Fibroblast of skin of left quadriceps (primary cell): ENCODE measurements around the gene PHF21B.
"Not testable (repeated sequence)": the region's sequence is repeated elsewhere in the genome, so short reads cannot be mapped to it uniquely, and the experiment has no call there.

Experiments used
- DNase-seq, 2 experiments: peaks; one replicate each; pipeline ENCODE4 v3.0.0-alpha.2; 2013; ENCODE audit warnings: low read depth in 2 of 2

PHF21B gene

DNA sequence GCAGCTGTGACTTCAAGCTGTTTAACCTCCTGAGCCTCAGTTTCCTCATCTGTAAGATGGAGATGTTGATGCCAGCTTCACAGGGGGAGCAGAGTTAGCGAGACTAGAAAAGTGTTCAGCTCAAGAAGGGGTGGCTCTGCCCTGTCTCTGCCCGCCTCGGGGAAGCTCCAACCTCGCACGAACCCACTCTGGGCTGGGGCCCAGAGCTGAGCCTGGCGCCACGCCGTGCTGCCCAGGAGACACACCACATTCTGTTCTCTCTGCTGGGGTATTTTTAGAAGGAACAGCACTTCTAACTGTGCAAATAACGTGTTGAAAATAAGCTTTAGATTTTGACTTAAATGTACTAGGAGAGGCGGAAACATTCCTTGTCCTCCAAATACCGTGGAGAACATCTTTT, 74.1 kb downstream of the PHF21B start:
- DNase-seq = no peak

DNA sequence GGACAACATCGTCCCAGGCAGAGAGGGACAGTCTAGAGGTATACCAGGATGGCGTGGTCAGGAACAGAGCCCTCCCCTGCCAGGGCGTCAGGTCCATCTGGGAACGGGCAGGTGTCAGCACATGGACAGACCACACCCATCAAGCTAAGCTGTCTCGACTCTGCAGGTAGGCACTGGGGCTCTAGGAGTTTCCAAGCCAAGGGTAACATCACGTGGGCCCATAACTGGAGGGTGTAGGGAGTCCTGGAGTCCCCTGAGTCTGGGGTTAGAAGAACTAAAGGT, 75.4 kb downstream of the PHF21B start:
- DNase-seq = no peak

DNA sequence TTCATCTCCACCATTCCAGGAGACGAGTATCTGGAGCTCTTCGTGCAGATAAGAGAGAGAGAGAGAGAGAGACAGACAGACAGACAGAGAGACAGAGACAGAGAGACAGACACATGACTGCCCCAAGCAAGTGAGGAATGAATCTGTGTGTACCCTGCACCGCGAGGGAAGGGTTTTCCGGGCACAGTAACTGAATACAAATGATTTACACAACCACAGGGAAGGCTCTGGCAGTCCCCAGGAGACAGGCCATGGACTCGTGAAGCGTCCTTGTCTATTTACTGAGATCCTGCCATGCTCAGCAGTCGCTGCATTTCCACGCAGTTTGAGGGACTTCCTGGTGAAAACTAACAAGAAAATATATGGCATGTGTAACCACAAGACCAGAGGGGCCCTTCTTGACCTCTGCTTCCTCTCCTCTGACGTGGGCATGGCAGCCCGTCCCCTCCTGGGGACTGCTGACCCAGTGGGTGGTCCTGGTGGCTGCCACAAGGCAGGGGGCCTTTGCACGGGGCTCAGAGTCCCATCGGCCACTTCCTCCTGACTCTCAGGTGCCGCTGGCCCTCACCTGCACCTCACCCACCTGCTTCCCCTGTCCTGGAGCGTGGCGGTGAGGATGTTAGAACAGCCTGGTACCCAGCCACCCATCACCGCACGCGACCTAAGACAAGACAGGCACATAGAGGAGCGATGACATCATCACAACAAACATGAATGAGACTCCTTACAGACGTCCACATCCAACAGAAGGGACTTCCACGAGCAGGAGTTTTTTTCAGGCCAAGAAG, 75.9 kb downstream of the PHF21B start:
- no peak for DNase-seq

DNA sequence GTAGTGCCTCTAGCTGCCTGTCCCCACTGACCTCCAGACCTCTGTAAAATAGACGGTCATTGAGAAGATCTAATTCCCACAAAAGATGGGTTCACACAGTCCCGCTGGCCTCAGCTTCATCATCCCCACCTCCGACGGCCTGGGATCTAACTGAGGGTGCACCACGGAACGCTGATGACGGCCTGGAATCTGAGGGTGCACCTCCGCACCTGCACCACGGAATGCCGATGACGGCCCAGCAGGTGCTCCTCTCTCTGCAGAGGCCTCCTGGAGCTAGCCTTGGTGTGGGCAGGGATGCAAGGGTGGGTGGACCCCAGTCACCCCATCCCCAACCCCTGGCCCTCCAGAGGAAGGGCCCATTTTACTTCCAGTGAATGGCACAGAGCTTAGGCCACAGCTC, 77.3 kb downstream of the PHF21B start:
- no peak for DNase-seq

DNA sequence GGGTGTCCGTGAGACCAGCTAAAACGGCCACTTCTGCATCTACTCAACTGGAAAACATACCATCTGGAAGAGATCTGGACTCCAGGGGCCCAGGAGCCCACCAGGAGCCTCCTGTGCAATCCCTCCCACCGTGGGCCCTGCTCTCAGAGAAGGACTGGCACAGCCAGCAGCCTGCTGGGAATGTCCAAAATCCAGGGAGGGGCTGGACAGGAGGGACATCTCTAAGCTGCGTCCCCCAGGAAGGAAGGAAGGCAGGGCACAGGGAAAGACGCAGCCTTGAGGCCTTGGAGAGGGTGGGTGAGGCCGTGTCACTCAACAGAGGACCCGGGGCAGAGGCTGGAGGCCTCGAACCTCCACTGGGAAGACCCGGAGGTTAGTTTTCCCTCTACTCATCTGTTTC, 78.0 kb downstream of the PHF21B start:
- no peak for DNase-seq

DNA sequence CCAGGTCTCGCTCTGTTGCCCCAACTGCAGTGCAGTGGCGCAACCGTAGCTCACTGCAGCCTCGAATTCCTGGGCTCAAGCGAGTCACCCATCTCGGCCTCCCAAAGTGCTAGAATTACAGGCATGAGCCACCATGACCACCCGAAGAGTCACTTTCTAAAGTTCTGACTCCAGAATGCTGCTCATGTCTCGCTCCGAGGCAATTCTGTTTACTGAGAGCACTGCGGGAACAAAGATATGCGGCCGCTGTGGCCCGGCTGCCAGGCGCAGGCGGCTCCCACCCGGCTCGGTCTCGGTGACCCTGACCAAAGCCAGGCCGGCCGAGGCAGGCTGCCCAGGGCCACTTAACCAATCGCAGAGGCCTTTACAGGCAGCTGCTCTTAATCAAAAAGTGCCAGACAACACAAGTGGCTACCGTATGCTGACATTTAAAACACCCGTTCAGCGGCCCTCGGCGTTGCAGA, 78.7 kb downstream of the PHF21B start:
- DNase-seq = no peak

DNA sequence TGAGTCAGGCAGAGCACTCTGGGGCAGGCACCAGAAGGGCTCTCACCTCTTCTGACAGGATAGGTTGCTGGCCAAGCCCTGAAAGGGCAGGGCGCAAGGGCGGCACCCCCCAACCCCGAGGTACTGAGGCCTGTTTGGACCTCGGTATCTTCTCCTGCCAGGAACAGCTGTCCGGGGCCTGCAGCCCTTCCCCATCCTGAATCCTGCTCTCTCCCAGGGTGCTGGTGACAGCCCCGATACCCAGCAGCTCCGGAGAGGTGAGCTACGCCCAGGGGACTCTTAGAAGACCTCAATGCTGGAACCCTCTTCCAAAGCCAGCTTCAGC, 79.1 kb downstream of the PHF21B start:
- no peak for DNase-seq

DNA sequence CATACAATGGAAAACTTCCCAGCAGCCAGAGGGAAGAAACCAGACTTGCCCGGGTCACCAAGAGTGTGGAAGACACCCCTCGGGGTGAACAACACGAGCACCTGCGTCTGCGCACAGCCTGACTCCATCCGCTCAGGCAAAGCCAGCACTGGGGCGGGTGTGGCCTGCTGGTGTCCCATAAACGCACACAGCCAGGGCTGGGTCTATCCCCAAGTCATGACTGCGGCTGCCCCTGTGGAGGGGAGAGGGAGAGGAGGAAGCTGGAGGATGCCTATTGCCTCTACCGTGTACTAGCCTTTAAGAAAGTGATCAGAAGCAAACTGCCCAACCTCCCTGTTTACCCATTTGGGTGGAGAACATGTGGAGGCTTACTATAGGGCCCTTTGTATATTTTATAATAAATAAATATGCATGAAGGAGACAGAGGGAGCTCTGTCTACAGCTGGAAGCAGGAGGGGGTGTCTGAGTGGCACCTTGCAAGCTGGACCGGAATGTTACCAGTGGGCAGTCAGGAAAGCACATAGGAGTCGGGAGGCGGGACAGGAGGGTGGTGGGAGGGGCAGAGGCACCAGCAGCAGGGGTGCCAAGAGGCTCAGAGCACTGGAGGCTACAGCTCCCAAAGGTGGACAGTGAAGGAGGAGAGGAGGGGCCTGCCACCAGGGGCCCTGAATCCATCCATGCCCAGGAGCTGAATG, 79.6 kb downstream of the PHF21B start:
- DNase-seq = no peak

DNA sequence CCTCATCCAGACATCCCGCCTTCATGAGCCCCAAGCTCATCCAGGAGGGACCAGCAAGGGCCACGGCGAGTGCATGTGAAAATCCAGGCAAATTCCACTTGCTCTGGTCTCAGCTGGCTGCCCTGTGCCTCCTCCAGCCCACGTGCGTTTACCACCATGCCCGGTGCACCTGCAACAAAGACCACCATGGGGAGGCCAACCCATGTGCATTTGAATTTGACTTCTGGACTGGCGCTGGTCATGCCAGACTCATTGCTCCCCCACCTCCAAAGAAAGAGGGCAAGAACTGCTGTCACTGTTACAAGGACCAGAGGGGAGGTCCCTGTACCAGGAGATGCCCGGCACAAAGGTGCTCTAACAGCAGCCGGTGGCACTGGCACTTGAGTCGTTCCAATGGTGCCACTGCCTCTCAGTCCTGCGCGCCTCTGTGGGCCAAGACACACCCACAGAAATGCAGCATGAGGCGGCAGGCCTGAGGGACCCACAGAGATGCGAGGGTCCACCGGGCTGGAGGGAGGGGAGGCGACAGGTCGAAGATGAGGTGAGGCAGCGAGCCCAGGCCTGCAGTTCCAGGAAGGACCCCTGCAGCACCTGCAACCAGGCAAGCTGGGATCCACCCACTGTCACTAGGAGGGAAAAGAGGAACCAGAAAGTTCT, 80.3 kb downstream of the PHF21B start:
- DNase-seq = no peak

DNA sequence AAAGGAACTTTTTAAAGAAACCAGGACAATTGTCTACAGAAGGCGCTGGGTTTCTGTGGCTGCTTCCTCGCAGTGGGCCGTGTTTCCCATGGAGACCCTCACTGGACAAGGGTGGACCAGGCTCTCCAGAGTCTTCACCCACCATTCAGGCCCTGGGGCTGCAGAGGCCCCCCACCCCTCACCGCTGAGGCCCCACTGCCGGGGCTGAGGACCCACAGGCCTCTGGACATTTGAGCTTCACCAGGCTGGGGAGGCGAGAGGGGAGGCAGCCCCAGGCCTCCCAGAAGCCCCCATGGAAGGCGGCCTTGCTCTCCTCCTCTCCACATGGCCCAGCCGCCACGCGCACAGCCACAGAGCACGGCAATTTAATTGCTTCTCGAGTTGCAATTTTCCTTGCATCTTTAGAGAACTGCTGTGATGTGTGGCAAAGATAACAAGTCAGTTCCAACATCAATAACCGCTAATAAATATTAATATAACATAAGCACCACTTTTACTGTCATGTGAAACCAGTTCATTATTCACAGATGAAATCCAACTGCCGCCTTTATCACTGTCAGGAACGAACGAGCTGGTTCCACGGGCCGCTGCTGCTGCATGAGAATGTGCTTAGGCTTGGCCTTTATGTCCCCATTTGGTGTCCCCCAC, 81.0 kb downstream of the PHF21B start:
- no peak for DNase-seq

DNA sequence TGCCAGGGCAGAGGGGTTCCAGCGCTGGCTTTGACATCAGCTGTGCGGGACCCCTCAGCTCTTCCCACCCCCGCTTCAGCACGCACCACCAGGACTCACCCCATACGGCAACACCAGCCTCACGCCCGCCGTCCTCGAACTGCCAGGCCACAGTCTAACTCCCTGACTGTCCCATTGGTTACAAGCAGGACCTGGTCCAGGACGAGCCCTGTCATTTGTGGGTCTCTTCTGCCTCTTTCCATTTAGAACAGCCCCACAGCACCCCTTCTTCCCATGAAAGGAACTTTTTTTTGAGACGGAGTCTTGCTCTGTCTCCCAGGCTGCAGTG, 81.7 kb downstream of the PHF21B start:
- DNase-seq = no peak

DNA sequence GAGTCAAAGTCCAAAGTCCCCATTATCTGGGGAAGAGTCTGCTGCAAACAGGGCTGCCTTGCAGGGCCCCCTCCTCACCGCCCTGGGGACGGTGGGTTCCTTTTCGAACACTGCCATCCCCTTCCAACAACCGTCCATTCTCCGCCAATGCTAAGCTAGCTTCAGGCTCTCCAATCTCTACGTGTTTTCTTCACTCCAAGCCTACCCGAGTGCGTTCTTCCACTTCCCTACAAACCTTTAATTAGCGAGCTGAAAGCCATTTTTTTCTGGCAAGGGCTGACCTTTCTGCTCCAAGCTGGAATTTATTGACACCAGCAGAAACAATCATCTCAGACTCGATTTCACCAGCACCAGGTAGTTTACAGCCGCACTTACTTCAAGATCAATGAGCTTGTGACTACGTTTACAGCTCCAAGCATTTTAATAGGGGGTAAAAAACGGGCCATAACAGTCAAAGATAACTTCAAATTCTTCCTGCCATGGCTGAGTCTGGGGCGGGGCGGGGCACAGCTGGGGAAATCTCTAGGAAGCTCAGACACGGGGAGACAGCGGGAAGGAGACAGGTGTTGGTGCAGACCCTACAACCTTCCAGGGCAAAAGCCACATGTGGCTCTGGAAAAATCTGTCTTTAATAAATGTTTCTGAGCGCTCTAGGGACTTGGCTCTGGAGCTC, 82.2 kb downstream of the PHF21B start:
- DNase-seq = no peak

DNA sequence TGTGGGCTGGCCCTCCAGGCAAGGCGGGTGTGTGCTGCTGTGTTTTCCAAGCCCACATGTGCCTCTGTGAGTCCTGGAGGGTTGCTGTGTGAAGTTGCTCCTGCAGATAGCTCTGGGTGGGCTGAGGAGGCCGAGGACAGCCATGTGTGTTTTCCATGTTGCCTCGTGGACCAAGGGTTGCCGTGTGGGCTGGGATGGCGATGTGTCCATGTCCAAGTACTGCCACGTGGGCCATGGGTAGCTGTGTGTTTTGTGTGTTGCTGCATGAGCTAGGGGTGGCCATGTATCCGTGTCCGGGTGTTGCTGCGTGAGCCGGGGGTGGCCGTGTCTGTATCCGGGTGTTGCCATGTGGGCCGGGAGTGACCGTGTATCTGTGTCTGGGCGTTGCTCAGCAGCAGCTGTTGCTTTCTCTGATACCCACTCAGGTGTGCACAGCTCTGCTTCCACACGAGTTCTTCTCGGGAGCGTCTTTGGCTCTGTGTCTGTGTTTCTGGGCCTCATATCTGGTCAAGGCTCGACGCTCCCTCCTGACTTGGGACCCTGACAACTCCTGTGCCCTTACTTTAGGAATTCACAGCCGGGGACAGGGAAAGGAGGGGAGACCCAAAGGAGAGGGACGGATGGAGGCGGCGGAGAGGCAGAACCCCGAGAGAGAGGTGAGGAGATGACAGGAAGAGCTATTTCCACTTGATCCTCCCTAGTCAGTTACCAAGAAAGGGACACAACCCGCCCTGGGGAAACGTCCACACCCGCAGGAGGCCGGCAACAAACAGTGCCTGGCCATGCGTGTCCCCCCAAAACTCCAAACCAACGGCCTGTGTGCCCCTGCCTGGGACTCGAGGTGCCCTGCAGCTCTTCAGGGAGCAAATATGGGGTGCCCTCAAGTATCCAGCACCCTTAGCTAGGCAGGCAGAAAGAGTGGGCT, 83.1 kb downstream of the PHF21B start:
- DNase-seq = no peak

DNA sequence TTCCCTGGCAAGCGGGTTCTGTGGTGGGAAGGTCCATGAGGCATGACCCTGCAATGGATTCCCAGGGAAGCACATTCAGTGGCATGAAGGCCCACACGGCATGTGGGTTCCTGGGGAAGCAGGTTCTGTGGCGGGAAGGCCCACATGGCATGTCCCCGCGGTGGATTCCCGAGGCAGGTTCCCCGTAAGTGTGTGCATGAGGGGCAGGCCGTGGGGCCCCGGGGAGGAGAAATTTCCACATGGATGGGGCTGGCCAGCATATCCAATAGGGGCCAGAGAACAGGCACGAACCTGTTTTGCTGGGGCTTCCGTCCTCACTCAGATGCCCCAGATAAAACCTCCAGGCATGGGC, 83.7 kb downstream of the PHF21B start:
- no peak for DNase-seq

DNA sequence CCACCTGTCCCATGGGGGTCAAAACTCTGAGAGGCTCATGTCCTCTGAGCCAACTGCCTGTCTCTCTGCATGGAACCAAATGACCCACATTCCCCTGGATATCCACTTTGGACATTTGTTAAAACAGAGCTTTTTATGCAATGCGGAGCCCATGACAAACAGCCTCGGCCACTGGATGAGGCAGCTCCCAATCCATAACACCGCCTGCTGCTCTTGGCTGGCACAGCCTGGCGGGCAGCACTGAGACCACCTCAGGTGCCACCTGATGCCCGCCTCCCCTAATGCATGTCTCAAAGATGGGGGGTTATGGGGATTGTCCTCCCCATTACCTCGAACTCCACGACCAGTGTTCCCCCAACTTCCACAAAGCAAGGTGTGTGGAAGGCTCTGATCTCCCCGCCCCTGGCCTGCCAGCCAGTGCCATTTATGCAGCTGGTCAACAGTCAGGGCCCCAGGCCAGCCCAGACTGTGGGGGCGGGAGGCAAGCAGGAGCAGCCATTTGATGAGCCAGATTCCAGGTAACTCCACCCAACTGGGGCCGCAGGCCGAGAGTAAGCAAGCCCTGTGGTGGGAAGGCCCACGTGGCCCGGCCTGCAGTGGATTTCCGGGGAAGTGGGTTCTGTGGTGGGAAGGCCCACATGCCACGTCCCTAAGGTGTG, 84.2 kb downstream of the PHF21B start:
- DNase-seq = no peak

DNA sequence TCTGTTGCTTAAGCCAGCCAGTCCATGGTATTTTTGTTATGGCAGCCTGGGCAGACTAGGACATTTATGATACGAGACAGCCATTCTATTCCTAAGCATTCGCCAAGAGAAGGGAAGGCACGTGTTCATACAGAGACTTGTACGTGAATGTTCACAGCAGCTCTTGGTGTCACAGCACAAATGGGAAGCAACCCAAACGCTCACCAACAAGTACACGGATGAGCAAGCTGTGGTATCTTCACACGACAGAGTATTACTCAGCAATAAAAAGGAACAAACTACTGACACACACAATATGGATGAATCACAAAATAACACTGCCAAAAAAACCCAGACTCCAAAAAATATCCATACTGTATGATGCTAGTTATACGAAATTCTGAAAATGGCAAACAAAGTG, 85.1 kb downstream of the PHF21B start:
- no peak for DNase-seq

DNA sequence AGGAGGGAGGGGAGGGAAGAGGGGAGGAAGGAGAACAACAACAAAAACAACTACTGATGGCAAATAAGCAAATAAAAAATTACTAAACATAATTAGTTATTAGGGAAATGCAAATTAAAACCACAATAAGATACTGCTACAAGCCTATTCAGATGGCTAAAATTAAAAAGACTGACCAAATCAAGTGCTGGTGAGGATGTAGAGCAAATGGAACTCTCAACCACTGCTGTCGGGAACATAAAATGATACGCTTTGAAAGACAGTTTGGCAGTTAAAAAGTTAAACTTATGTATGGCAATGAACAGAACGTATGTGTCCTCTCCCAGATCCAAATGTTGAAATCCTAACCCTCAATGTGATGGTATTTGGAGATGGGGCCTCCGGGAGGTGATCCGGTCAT, 85.7 kb downstream of the PHF21B start:
- DNase-seq = no peak

DNA sequence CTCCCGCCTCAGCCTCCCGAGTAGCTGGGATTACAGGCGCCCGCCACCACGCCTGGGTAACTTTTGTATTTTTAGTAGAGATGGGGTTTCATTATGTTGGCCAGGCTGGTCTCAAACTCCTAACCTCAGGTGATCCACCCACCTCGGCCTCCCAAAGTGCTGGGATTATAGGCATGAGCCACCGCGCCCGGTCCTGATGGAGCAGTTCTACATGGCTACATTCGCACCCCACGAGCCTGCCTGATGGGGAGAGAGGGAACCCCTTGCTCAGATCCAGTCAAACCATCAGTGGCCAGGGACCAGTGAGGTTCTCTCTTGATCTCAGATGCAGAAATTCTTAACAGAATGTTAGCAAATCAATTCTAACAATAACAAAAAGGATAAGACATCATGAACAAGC, 88.0 kb downstream of the PHF21B start:
- not testable (repeated sequence) for DNase-seq

DNA sequence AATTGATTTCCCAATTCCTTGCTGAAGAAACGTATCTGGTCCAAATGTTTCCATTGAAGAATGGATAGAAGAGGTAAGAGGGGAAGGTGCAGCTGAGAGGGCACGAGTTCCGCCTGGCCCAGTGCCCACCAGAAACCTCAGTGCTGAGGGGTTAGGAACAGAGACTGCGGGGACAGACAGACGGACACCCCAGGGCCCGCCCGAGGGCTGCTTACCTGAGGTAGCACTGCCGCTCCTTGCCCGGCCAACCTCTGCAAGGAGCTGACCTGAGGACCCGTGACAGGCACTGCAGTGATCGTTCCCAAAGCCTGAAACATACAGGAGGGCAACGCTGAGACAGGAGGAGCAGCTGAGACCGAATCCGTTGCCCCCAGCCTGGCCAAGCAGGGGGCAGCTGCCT, 89.6 kb downstream of the PHF21B start:
- DNase-seq = no peak

DNA sequence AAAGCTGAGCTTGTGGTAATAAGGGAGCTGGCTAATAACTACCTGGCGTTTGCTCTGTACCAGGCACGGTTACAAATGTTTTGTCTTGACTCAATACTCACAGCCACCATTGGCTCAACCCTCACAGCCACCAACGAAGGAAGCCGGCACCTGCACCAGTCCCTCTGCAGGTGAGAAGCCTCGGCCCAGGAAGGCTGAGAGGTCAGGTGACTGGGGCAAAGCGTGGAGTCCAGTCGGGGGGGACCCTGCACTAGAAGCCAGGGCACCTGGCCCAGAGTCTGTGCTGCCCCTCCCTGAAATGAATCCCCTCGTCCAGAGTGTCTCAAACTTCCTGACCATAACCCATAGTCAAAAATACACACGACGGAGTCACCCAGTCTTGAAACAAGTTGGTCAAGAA, 90.1 kb downstream of the PHF21B start:
- DNase-seq = no peak

DNA sequence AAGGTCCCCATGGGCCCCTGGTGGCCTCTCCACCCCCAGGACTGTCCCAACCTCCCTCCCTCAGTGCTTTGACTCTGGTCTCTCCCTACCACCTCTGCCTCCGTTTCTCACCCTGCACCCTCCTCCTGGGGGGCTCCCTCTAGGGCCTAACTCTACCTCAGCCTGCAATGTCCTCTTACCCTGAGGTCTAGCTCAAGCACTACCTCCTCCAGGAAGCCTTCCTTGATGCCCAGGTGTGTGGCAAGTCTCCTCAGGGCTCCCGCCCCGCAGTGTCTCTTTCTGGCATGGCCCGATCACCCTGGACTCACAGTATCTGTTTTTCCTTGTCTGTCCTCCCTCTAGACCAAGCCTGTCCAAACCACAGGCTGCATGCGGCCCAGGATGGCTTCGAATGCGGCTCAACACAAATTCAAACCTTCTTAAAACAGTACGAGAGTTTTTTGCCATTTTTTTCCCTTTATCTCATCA, 90.8 kb downstream of the PHF21B start:
- no peak for DNase-seq
